HG03196 (cell line): ENCODE data around the gene KRTAP13-3.

ENCODE experiments used
- ATAC-seq: cut with Tn5 transposase; IDR thresholded peaks from one replicate; pipeline ENCODE4 v1.9.1; 2021; ENCODE audit not compliant: unreplicated experiment

KRTAP13-3 gene, protein sequence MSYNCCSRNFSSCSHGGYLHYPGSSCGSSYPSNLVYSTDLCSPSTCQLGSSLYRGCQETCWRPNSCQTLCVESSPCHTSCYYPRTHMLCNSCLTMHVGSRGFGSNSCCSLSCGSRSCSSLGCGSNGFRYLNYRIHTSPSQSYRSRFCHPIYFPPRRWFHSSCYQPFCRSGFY

GRCh38 chr21:30425826-30426225 is at the start of gene KRTAP13-3:
Gene KRTAP13-3 (minus strand): TSS chr21:30425926. CDS start chr21:30425912, 14 bp downstream.
- ATAC-seq = no peak

- ATAC-seq = no peak
Measured at GRCh38 chr21:30468900-30469714, 43.4 kb upstream of the KRTAP13-3 start.

DNA sequence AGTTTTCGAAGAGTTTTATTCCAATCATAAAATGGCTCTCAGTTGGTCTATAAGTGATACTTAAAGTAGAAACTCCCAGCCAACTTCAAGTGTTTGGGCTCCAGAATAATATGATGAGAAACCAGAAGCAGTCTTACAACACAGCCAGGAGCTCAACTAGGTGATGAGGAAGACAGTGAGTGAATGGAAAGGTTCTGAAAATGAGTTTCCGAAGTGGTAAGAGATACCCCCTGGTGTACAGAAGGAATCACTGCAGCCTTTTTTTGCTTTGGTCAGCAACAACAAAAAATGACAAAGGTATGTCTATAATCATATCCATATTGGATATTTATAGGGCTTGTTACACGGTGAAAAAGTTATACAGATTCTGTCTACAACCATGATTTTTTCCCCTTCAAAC is 38.0 kb upstream of the KRTAP13-3 start:
- ATAC-seq = no peak

- ATAC-seq = no peak
Measured at GRCh38 chr21:30448514-30448913, 22.8 kb upstream of the KRTAP13-3 start.

DNA sequence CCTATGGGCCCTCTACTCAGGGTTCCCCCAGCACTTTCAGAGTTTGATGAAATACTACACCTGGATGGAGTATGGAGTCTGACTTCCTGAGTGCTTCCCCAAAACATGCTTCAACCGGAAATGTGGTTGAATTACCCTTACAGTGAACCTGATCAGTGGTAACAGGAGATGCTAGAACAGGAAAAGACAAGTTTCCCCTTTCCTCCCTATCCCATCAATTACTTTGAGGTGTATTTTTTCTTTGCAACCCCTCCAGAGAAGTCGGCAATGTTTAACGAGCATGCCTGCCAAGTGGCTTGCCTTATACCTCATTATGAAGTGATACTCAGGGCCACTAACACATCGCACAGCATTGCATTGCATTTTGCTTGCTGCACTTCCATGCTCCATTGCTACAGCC is 21.3 kb upstream of the KRTAP13-3 start:
- ATAC-seq = no peak

DNA sequence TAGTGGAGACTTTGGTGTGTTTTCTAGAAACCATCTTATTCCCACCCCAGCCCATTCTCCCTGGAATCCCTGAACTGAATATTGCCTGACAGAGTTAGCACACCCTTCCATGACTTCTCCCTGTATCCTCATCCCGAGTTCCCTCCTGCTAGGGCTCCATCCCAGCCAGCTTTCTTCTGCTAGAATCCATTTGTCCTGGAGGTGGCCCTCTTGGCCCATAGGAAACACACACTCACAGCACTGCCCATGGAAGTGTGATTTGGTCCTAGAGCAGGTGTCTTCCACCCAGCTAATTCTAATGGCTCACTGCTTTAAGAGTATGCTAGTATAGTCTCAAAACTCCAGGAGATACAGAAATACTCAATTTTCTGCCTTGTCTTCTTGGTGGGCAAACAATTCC is 18.5 kb upstream of the KRTAP13-3 start:
- no peak for ATAC-seq

DNA sequence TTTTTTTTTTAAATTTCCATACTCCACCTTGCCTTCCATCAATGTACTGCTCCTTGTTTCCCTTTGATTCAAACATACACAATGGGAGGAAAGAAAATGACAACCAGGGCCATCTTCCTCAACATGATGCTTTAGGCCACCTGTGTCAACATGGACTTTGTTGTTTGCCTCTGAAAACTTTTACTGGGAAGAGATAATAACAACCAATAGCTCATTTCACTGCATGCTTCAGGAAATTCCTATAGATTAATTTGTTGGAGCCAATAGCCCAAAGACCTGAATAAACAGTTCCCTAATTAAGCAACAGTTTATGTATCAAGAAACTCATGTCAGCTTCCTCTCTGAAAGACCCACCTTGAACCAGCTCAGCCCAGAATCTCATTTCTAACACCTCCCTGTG is 17.5 kb upstream of the KRTAP13-3 start:
- no peak for ATAC-seq

DNA sequence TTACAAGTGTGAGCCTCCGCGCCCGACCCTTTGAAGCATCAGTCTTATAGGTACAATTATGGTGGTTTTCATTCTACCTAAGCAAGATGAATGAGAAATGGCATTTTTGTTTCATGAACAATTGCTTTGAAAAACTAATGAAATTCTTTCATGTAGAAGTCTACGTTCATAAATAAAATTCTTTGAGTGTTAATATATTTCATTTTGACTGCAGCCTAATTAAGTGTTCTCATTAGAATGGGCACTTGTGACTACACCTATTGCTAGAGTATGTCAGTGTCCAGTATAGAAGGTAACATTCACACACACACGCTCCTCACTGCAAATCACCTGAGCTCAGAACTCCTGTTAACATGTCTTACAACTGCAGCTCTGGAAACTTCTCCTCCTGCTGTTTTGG is 14.2 kb upstream of the KRTAP13-3 start, which contains the start of gene KRTAP15-1:
Gene KRTAP15-1, plus strand, starts transcription at position 301 of the 400 bp plus-strand sequence. Its CDS starts 53 bp downstream, at position 354.
- no peak for ATAC-seq

DNA sequence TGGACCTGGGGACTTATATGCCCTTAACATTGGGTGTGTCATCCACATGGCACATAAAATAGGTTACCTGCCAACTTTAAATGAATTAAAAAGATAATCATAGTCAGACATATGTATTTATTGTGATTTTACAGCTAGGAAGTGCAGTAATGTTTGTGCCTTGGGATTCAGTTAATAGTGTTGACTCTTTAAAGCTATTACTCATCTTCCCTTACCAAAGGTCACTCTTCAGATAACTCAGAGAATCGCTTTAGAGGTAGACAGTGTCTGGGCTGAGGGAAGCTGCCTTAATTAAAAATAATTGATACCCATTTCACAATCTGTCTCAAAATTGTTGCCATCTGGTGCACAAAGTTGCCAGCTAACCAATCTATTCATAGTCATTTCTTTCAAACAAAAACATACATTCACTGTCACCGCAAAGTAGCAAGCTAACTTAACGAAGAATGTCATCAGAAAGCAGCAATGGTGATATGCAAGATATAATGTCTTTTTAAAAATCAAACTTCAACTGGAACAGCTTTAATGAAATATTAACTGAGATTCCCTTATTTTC is 11.4 kb upstream of the KRTAP13-3 start:
- ATAC-seq = no peak

GRCh38 chr21:30434033-30434631 is 8.4 kb upstream of the KRTAP13-3 start:
- no peak for ATAC-seq

DNA sequence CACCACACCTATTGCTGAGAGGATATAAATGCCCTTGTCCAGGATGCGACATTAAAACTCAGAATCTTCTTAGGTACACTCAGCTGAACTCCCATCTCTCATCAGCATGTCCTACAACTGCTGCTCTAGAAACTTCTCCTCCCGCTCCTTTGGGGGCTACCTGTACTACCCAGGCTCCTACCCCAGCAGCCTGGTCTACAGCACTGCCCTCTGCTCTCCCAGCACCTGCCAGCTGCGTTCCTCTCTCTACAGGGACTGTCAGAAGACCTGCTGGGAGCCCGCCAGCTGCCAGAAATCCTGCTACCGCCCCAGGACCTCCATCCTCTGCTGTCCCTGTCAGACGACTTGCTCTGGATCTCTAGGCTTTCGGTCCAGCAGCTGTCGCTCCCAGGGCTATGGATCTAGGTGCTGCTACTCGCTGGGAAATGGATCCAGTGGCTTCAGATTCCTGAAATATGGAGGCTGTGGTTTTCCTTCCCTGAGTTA is 4.5 kb upstream of the KRTAP13-3 start, which contains the start of gene KRTAP13-4:
Gene KRTAP13-4, plus strand, starts transcription at position 51 of the 486 bp plus-strand sequence. Its CDS starts 56 bp downstream, at position 107.
- no peak for ATAC-seq

- no peak for ATAC-seq
Measured at GRCh38 chr21:30426731-30427130, 1.0 kb upstream of the KRTAP13-3 start.

GRCh38 chr21:30415993-30416392 is 9.7 kb downstream of the KRTAP13-3 start:
- ATAC-seq = no peak

DNA sequence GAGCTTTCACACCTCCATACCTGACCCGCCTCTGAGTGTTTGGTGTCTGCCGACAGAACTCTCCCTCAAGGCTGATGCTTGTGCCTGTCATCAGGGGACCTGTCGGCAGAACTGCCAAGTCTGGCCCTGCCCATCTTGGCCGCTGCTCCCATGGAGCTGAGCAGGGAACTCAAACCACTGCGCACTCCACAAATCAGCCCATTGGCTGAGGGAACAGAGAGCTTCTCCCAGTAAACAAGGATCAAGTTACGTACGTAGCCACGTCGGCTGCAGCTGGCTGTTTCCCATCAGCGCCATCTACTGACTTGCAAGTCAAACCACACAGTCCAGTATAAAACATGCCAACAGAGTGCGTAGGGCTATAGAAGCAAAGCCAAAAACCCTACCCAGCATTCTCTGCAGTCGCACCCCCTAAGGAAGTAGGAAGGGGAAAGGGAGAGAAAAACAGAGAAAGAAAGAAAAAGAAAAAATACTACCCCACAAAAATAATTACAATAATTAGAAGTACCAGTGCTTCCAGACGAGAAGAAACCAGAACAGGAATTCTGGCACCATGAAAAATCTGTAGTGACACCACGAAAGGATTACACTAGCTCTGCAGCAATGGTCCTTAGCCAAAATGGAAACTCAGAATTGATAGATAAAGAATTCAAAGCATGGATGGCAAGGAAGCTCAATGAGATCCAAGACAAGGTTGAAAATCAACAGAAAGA is 16.8 kb downstream of the KRTAP13-3 start:
- ATAC-seq = no peak

GRCh38 chr21:30395731-30396130 is 30.0 kb downstream of the KRTAP13-3 start, which contains the start of gene KRTAP13-1:
Gene KRTAP13-1 (plus strand): TSS chr21:30396031. CDS start chr21:30396087, 56 bp downstream.
- ATAC-seq = no peak

DNA sequence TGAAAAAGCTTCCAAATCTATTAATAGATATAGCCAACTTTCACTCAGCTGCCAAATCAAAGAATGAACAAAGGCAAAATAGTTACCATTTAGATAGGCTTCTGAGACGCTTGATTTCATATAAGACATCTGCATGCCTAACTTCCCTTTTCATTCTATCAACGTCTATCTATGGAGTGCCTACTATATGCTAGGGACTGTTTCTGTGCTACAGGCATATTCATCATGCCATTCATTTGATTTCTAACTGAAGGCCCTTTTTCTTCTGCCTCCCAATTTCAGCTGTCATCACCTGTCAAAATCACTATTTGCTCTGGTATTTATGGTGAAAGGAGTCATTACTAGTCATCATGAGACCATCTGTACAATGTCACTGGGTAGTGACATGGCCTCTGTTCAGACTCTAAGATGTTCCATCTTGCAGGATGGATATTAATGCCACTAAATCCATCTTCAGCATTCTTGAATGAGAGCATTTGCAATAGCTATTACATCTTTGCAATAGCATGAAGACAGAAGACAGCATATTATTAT is 34.2 kb downstream of the KRTAP13-3 start:
- no peak for ATAC-seq

GRCh38 chr21:30382201-30382600 is 43.5 kb downstream of the KRTAP13-3 start:
- ATAC-seq = no peak
